Measurements from ENCODE around the gene TAS2R9.

GRCh38 chr12:10779103-10779502 lies 30.9 kb downstream of the TAS2R9 start:
- TF ChIP-seq POLR2AphosphoS5 (IDR thresholded peaks at IDR 0.05; ENCODE audit: low read depth, low read length) (no peak), POLR2A (IDR thresholded peaks at IDR 0.05; ENCODE audit: low read depth, low read length) (no peak), TAF1 (IDR thresholded peaks at IDR 0.05; ENCODE audit: borderline replicate concordance, low read depth, low read length) (no peak)

Data from GM12892 (cell line).